Common myeloid progenitor, CD34-positive (primary cell): ENCODE results near the gene GYPA.
"Not testable (repeated sequence)": the region's sequence is repeated elsewhere in the genome, so short reads cannot be mapped to it uniquely, and the experiment has no call there.

Experiments used
- CTCF ChIA-PET: fragments of 350-600 bp; sonication (Branson Sonifier 250); formaldehyde crosslinking; loops from one replicate; lab custom pipeline; 2021; ENCODE audit warnings: antibody characterized with exemption; lab: Charles Lee
- POLR2A ChIA-PET: fragments of 350-600 bp; sonication (Branson Sonifier 250); formaldehyde crosslinking; loops from one replicate; lab custom pipeline; 2021; ENCODE audit warnings: antibody characterized with exemption; lab: Charles Lee
- DNase-seq, 3 donors: peaks; one replicate each; pipeline versions ENCODE4 v3.0.0 to v3.0.0-alpha.2; 2013
- H3K27ac ChIP-seq, 2 experiments: 1 replicate in 1 of 2; 2 replicates in 1 of 2; pipeline ENCODE4 v1.7.0; 2013; ENCODE audit warnings: inconsistent platforms in 2 of 2, low read length in 2 of 2, mild to moderate bottlenecking in 2 of 2, low read depth in 1 of 2, moderate library complexity in 1 of 2; ENCODE audit not compliant: severe bottlenecking in 2 of 2, insufficient read depth in 1 of 2, poor library complexity in 1 of 2
- H3K27me3 ChIP-seq, 5 experiments: replicated peaks in 2 of 5; 1 replicate in 3 of 5; 2 replicates in 2 of 5; pipeline versions ENCODE4 v1.6.1 to v1.7.0; 2013; ENCODE audit warnings: low read length in 4 of 5, mild to moderate bottlenecking in 2 of 5, moderate library complexity in 2 of 5, inconsistent platforms in 1 of 5; ENCODE audit not compliant: insufficient read depth in 5 of 5, control insufficient read depth in 4 of 5
- H3K36me3 ChIP-seq, 4 experiments: 1 replicate in 2 of 4; 2 replicates in 2 of 4; pipeline versions ENCODE4 v1.6.1 to v1.7.0; 2013; ENCODE audit warnings: low read length in 3 of 4, control low read depth in 1 of 4, mild to moderate bottlenecking in 1 of 4; ENCODE audit not compliant: control insufficient read depth in 4 of 4, insufficient read depth in 4 of 4
- H3K4me1 ChIP-seq, 4 experiments: 1 replicate in 3 of 4; 2 replicates in 1 of 4; pipeline versions ENCODE4 v1.6.1 to v1.7.1; 2013; ENCODE audit warnings: low read length in 3 of 4, mild to moderate bottlenecking in 3 of 4, control low read depth in 1 of 4, inconsistent platforms in 1 of 4, moderate library complexity in 1 of 4; ENCODE audit not compliant: control insufficient read depth in 4 of 4, insufficient read depth in 4 of 4; ENCODE audit errors: control extremely low read depth in 1 of 4
- H3K4me3 ChIP-seq, 7 experiments: 1 replicate in 4 of 7; 2 replicates in 3 of 7; pipeline versions ENCODE4 v1.5.1 to v1.7.0; 2013; ENCODE audit warnings: mild to moderate bottlenecking in 7 of 7, low read length in 6 of 7, moderate library complexity in 6 of 7, inconsistent platforms in 2 of 7, low read depth in 2 of 7, control low read depth in 1 of 7; ENCODE audit not compliant: insufficient read depth in 4 of 7, control insufficient read depth in 1 of 7; ENCODE audit errors: extremely low read depth in 1 of 7
- H3K9me3 ChIP-seq, 5 experiments: 1 replicate in 4 of 5; 2 replicates in 1 of 5; pipeline versions ENCODE4 v1.6.1 to v1.7.1; 2013; ENCODE audit warnings: low read length in 4 of 5, mild to moderate bottlenecking in 2 of 5, inconsistent platforms in 1 of 5, low read depth in 1 of 5, moderate library complexity in 1 of 5; ENCODE audit not compliant: control insufficient read depth in 4 of 5, insufficient read depth in 2 of 5; ENCODE audit errors: control extremely low read depth in 1 of 5
- WGBS: methylation state at CpG from one replicate; pipeline ENCODE4 v1.1.5; 2013; ENCODE audit not compliant: insufficient coverage; 5-methylcytosine and 5-hydroxymethylcytosine counted together

GYPA gene

GRCh38 chr4:144080135-144080534 is 60.4 kb downstream of the GYPA start:
- WGBS = 100% methylated on average over 1 of the region's 4 CpGs
- H3K27me3 ChIP-seq, H3K36me3 ChIP-seq, H3K27ac ChIP-seq, DNase-seq, H3K9me3 ChIP-seq, CTCF ChIA-PET, H3K4me3 ChIP-seq, POLR2A ChIA-PET: not testable (repeated sequence)
- peaks cover 0 to 16% (median 5%) of the 10 kb centered on the region in 4 experiments for H3K4me1 ChIP-seq

DNA sequence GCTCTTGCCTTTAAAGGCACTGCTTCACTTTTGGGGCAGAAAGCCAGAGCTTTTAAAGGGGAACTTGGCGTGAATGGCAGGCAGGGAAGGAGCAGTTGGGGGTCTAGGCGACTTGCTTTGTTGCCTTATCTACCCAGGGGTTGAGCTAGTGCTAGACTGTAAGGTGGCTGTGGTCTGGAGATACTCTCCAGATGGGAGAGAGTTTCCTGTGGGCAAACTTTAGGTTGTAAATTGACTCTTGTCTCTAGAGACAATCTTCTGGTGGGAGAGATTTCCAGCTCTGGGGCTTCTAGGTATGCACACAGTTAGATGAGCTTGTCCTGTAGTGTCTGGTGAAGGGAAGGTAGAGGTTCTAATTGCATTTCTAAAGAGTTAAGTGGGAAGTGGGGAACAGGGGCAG is 61.8 kb downstream of the GYPA start:
- H3K36me3 ChIP-seq, H3K9me3 ChIP-seq, POLR2A ChIA-PET, CTCF ChIA-PET, H3K27me3 ChIP-seq: not testable (repeated sequence)
- Histone ChIP-seq H3K4me3 (peak overlapping the region in 1 of 7 experiments; percentile 23), H3K4me1 (peaks cover 0 to 16% (median 5%) of the 10 kb centered on the region in 4 experiments), H3K27ac (peak overlapping the region in 1 of 2 experiments; percentile 54)
- 0% methylated on average over 2 of the region's 2 CpGs for WGBS
- DNase-seq = peak; percentile 45 to 88 (median 75)

DNA sequence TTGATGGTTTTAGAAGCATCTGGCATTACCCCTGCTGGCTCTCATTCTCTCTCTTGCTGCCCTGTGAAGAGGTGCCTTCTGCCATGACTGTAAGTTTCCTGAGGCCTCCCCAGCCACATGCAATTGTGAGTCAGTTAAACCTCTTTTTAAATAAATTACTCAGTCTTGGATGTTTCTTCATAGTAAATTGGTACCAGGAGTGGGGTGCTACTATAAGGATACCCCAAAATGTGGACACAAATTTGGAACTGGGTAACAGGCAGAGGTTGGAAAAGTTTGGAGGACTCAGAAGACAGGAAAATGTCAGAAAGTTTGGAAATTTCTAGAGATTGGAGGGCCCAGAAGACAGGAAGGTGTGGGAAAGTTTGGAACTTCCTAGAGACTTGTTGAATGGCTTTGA is 79.0 kb downstream of the GYPA start:
- POLR2A ChIA-PET, DNase-seq, H3K36me3 ChIP-seq, CTCF ChIA-PET, H3K27ac ChIP-seq, H3K27me3 ChIP-seq, H3K9me3 ChIP-seq, H3K4me3 ChIP-seq: not testable (repeated sequence)
- peaks cover 0 to 19% (median 10%) of the 10 kb centered on the region in 4 experiments for H3K4me1 ChIP-seq

DNA sequence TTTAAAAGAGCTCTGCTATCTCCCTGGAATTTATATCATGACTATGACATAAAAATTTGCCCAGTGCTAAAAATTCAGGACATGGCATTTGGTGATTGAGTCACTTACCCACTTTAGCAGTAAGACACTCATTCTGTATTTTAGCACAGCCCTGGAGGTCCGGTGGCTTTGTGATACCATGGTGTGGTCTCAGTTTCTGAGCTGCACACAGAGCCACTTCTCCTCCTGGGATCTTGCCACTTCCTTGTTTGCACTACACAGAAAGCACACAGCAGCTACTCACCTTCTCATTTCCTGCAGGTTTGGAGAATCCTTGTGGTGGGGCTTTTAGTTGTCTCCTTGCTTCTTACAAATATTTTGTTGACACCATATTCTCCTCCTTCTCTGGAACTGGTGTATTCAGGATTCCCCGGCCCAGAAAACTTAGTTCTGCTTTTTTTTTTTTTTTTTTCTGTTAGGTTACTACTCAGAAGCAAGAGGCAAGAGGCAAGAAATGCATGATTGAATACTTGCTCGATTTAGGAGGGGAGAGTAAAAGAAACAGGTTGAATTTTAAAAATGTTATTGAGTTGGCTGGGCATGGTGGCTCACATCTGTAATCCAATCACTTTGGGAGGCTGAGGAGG is 80.2 kb downstream of the GYPA start:
- H3K9me3 ChIP-seq, POLR2A ChIA-PET, H3K27ac ChIP-seq, H3K36me3 ChIP-seq, H3K27me3 ChIP-seq: not testable (repeated sequence)
- WGBS = 0% methylated on average over 1 of the region's 3 CpGs
- Histone ChIP-seq H3K4me3 (peak overlapping the region in 3 of 7 experiments; percentile 4 to 48 (median 8)), H3K4me1 (peaks cover 0 to 19% (median 10%) of the 10 kb centered on the region in 4 experiments)
- CTCF ChIA-PET = interaction anchor here (0.9 kb wide), 1 partner anchor 39 kb away, joined by 4 read pairs; no protein-coding TSS in a partner anchor
- peak; percentile 25 to 81 (median 71) for DNase-seq
